Loucy (cell line): ENCODE measurements around the gene PIK3C2A.

ENCODE experiments used
- CTCF ChIP-seq: fragments of 200-600 bp; sonication (generic); conservative IDR thresholded peaks from 2 replicates; pipeline ENCODE4 v1.5.1; 2014; ENCODE audit warnings: mild to moderate bottlenecking, antibody characterized with exemption, low read length
- EZH2phosphoT487 ChIP-seq: fragments of 200-600 bp; IDR thresholded peaks from 2 replicates; pipeline ENCODE4 v1.6.1; 2018; ENCODE audit warnings: antibody characterized with exemption, mild to moderate bottlenecking, moderate library complexity, borderline replicate concordance

GRCh38 chr11:17185938-17186337, 21.8 kb downstream of the PIK3C2A start:
- TF ChIP-seq CTCF (no peak), EZH2phosphoT487 (no peak)
